Muscle layer of colon (tissue), 2 donors: Measurements from ENCODE around the gene C15orf39.
"Not testable (repeated sequence)": the region's sequence is repeated elsewhere in the genome, so short reads cannot be mapped to it uniquely, and the experiment has no call there.

Source experiments
- H3K27ac ChIP-seq: one replicate; pipeline ENCODE4 v1.7.0; 2013; ENCODE audit warnings: low read depth, mild to moderate bottlenecking, low read length, moderate library complexity
- H3K27me3 ChIP-seq, 2 donors: one replicate each; pipeline ENCODE4 v1.7.0; 2013; ENCODE audit warnings: low read length in 2 of 2, mild to moderate bottlenecking in 2 of 2; ENCODE audit not compliant: insufficient read depth in 2 of 2, control insufficient read depth in 1 of 2
- H3K36me3 ChIP-seq: one replicate; pipeline ENCODE4 v1.7.0; 2013; ENCODE audit warnings: mild to moderate bottlenecking, low read length; ENCODE audit not compliant: insufficient read depth
- H3K4me1 ChIP-seq: one replicate; pipeline ENCODE4 v1.7.0; 2013; ENCODE audit warnings: mild to moderate bottlenecking, low read length; ENCODE audit not compliant: insufficient read depth
- H3K4me3 ChIP-seq, 2 donors: one replicate each; pipeline ENCODE4 v1.7.0; 2013; ENCODE audit warnings: low read length in 2 of 2, low read depth in 1 of 2, mild to moderate bottlenecking in 1 of 2, moderate library complexity in 1 of 2
- H3K9ac ChIP-seq: one replicate; pipeline ENCODE4 v1.7.0; 2013; ENCODE audit warnings: low read length
- H3K9me3 ChIP-seq: one replicate; pipeline ENCODE4 v1.7.0; 2013; ENCODE audit warnings: mild to moderate bottlenecking, low read length
- donor health status: abdominal sarcoma.
- donor health status: Adenocarcinoma of cecum.

C15orf39 gene

DNA sequence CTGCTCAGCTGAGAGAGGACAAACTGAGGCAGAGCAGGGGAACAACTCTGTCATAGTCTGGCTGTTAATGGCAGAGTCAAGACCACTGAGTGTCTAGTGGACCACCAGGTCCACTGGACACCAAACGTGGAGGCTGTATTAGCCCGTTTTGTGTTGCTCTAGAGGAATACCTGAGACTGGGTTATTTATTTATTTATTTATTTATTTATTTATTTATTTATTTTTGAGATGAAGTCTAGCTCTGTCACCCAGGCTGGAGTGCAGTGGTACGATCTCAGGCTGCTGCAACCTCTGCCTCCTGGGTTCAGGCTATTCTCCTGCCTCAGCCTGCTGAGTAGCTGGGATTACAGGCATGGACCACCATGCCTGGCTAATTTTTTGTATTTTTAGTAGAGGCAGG is 15.9 kb downstream of the C15orf39 start:
- not testable (repeated sequence) for H3K27me3 ChIP-seq, H3K4me3 ChIP-seq

DNA sequence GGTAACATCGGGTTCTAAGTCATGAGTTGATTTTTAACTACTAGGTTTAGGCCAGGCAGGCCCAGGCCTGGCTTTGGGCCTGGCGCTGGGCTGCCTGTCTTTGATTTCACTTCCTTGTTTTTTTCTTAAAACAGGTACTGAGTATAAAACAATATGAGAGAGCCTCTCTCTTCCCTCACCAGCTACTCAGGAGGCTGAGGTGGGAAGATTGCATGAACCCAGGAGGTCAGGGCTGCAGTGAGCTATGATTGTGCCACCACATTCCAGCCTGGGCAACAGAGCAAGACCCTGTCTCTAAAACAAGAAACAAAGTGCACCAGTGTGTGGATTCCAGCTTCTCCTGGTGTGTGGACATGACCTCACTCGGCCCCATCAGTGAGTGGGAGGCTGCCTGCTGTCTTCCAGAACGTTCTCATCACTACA is 17.8 kb downstream of the C15orf39 start:
- not testable (repeated sequence) for H3K27ac ChIP-seq, H3K4me1 ChIP-seq, H3K36me3 ChIP-seq, H3K4me3 ChIP-seq, H3K9ac ChIP-seq, H3K27me3 ChIP-seq, H3K9me3 ChIP-seq

More for the DNA sequence above, 15.9 kb downstream of the C15orf39 start:
- not testable (repeated sequence) for H3K4me1 ChIP-seq, H3K9me3 ChIP-seq, H3K9ac ChIP-seq, H3K27ac ChIP-seq, H3K36me3 ChIP-seq

- Histone ChIP-seq H3K27me3 (peaks cover 0 to 7% of the 10 kb centered on the region in 2 donors), H3K36me3 (no peaks in the 10 kb centered on the region), H3K9ac (no peak overlapping the region), H3K9me3 (no peaks in the 10 kb centered on the region), H3K27ac (no peak overlapping the region), H3K4me1 (no peaks in the 10 kb centered on the region), H3K4me3 (no peak overlapping the region)
These were observed 22.0 kb downstream of the C15orf39 start for GRCh38 chr15:75223688-75224087.

GRCh38 chr15:75224281-75224680 is 22.6 kb downstream of the C15orf39 start:
- H3K4me1 ChIP-seq: no peaks in the 10 kb centered on the region
- H3K9ac ChIP-seq: no peak overlapping the region
- H3K27ac ChIP-seq: no peak overlapping the region
- H3K36me3 ChIP-seq: no peaks in the 10 kb centered on the region
- H3K9me3 ChIP-seq: no peaks in the 10 kb centered on the region
- no peak overlapping the region for H3K4me3 ChIP-seq
- H3K27me3 ChIP-seq: peaks cover 0 to 7% of the 10 kb centered on the region in 2 donors

GRCh38 chr15:75225102-75225836 is 23.6 kb downstream of the C15orf39 start:
- not testable (repeated sequence) for H3K27ac ChIP-seq, H3K9me3 ChIP-seq, H3K9ac ChIP-seq, H3K27me3 ChIP-seq, H3K4me1 ChIP-seq, H3K4me3 ChIP-seq, H3K36me3 ChIP-seq

DNA sequence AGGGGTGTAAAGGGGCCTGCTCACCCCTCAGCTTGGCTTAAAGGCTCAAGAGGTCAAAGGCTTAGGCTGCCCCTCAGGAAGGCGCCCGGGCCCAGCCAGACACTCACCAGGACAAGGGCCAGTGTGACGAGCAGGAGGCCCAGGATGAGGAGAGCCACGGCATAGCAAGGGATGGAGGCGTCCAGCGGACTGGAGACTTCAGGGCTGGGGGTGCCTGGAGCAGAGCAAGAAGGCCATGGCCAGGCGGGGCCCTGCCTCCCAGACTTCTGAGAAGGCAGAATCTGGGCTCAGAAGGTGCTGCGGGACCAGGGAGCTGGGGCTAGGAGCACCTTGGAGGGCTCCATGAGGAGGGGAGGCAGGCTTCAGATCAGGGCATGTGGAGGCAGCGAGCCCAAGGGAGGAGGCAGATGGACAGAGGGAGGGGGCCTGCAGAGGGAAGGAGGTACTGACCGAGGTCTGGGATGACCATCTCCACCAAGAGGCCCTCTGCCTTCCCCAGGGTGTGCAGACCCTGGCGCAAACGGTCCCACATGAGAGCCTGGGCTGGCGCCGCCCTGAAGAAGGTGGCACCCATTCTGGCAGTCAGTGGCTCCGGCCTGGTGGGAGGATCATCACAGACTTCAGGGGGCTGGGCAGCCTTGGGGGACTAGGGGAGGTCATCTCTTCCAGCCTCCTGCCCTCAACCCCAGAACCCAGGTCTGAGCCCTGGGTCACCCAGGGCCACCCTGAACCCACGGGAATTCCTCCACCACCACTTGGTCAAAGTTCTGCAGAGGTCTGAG is 24.5 kb downstream of the C15orf39 start:
- Histone ChIP-seq H3K4me1 (no peaks in the 10 kb centered on the region), H3K9me3 (no peaks in the 10 kb centered on the region), H3K4me3 (no peak overlapping the region), H3K27ac (no peak overlapping the region), H3K36me3 (no peaks in the 10 kb centered on the region), H3K27me3 (peaks cover 0 to 7% of the 10 kb centered on the region in 2 donors), H3K9ac (no peak overlapping the region)

DNA sequence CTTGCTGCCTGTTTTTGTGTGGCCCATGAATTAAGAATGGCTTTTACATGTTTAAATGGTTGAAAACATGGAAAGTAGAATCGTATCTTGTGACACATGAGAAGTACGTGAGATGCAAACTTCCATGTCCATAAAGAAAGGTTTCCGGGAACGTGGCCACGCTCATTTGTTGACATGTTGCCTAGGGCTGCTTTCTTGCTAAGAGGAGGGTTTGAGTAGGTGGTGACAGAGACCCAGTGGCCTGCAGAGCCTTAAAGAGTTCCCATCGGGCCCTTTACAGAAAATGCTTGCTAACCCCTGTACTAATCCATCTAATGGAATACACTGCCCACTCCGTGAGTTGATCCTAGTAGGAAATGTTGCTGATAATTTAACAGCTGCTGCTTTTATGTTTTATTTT is 25.4 kb downstream of the C15orf39 start:
- H3K36me3 ChIP-seq, H3K9me3 ChIP-seq, H3K4me3 ChIP-seq, H3K27ac ChIP-seq, H3K9ac ChIP-seq, H3K27me3 ChIP-seq, H3K4me1 ChIP-seq: not testable (repeated sequence)

DNA sequence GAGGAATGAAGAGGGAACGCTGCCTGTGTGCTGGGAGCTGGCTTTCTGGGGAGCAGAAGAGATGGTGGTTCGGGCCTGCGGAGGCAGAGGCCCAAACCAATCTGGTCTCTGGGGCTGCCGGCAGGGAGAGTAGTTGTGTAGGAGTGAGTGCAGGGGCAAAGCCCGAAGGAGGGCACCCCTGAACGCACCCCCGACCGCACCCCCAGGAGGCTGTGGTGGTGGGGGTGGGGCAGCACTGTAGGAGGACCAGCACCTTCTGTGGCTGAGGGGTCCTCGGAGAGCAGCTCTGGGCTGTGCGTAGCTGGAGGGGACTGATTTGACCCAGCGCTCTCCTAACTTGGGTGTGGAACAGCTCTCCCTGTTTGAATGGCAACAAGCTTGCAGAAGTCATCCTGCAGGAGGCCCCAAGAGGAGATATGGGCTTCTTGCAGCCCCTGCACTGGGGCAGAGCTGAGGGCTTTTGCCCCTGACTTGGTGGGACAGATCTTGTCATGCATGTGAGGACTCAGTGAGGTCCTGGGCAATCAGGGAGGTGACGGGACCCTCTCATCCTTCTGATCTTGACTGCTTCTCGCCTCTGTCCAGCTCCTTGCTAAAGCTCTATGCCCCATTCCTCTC is 26.1 kb downstream of the C15orf39 start:
- H3K4me3 ChIP-seq: no peak overlapping the region
- H3K9me3 ChIP-seq: no peaks in the 10 kb centered on the region
- H3K36me3 ChIP-seq: no peaks in the 10 kb centered on the region
- peaks cover 0 to 7% of the 10 kb centered on the region in 2 donors for H3K27me3 ChIP-seq
- no peaks in the 10 kb centered on the region for H3K4me1 ChIP-seq
- no peak overlapping the region for H3K27ac ChIP-seq
- no peak overlapping the region for H3K9ac ChIP-seq

GRCh38 chr15:75228787-75229186 is 27.1 kb downstream of the C15orf39 start:
- peaks cover 0 to 12% of the 10 kb centered on the region in 2 donors for H3K27me3 ChIP-seq
- no peaks in the 10 kb centered on the region for H3K9me3 ChIP-seq
- no peak overlapping the region for H3K4me3 ChIP-seq
- H3K36me3 ChIP-seq: no peaks in the 10 kb centered on the region
- H3K4me1 ChIP-seq: no peaks in the 10 kb centered on the region
- no peak overlapping the region for H3K27ac ChIP-seq
- H3K9ac ChIP-seq: no peak overlapping the region

- H3K4me1 ChIP-seq: no peaks in the 10 kb centered on the region
- H3K36me3 ChIP-seq: no peaks in the 10 kb centered on the region
- no peak overlapping the region for H3K9ac ChIP-seq
- no peaks in the 10 kb centered on the region for H3K9me3 ChIP-seq
- H3K27ac ChIP-seq: no peak overlapping the region
- no peak overlapping the region for H3K4me3 ChIP-seq
- H3K27me3 ChIP-seq: peaks cover 0 to 12% of the 10 kb centered on the region in 2 donors
These were observed 27.7 kb downstream of the C15orf39 start for GRCh38 chr15:75229191-75230015.

DNA sequence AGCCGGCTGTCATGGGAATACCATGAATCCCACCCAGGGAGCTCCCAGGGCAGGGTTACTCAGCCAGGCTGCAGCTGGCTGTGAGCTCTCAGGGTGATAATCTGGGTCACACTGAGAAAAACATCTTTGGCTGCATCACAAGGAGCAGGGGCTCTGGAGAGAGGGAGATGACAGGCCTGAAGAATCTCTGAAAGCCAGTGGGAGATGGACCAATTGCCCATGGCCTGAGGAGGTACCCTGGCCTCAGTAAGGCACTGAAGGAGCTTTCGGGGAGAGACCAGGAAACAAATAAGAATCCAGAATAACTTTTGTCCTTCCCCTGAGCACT is 28.3 kb downstream of the C15orf39 start:
- Histone ChIP-seq H3K9me3 (no peaks in the 10 kb centered on the region), H3K4me1 (no peaks in the 10 kb centered on the region)

More for the DNA sequence above, 28.3 kb downstream of the C15orf39 start:
- H3K9ac ChIP-seq: no peak overlapping the region
- H3K4me3 ChIP-seq: no peak overlapping the region
- H3K27ac ChIP-seq: no peak overlapping the region
- no peaks in the 10 kb centered on the region for H3K36me3 ChIP-seq
- H3K27me3 ChIP-seq: peaks cover 0 to 12% of the 10 kb centered on the region in 2 donors
